A673 (cell line): ENCODE measurements around the gene PABPC5. TPM values are rescaled to one million over a fixed set of nuclear protein-coding genes. Genes with fewer than 3 reads are reported as not detected.

Source experiments
- Bru-seq: library from RNA; stranded (reverse); fragments of 400-500 nt; gene quantifications from one replicate; lab custom pipeline; 2021; lab: Mats Ljungman, UMichigan
- BruChase-seq, 2 experiments: library from RNA; stranded (reverse); fragments of 400-500 nt; gene quantifications; one replicate each; lab custom pipeline; 2021; lab: Mats Ljungman, UMichigan
- BruUV-seq: library from RNA; stranded (reverse); fragments of 400-500 nt; replicated peaks from 2 replicates; lab custom pipeline; 2021; lab: Mats Ljungman, UMichigan
- CTCF ChIA-PET: fragments of 300-600 bp; sonication (Branson Sonifier 250); formaldehyde crosslinking; loops from one replicate; lab custom pipeline; 2022; ENCODE audit warnings: antibody characterized with exemption; lab: Charles Lee
- POLR2A ChIA-PET: fragments of 300-600 bp; sonication (Branson Sonifier 250); formaldehyde crosslinking; loops from one replicate; lab custom pipeline; 2022; ENCODE audit warnings: antibody characterized with exemption; ENCODE audit not compliant: low non-redundant PET; lab: Charles Lee
- DNase-seq: peaks from one replicate; pipeline ENCODE4 v3.0.0-alpha.2; 2015; ENCODE audit warnings: low spot score
- H3K27ac ChIP-seq: fragments of 200-600 bp; sonication (generic); 2 replicates; pipeline ENCODE4 v1.5.1; 2016; ENCODE audit warnings: mixed run types, low read depth, mild to moderate bottlenecking, mixed read lengths, antibody characterized with exemption, low read length; ENCODE audit not compliant: poor library complexity, severe bottlenecking
- H3K27me3 ChIP-seq: fragments of 200-600 bp; sonication (generic); replicated peaks from 2 replicates; pipeline ENCODE4 v1.6.1; 2017; ENCODE audit warnings: mixed run types, low read depth, mild to moderate bottlenecking, mixed read lengths, antibody characterized with exemption, low read length; ENCODE audit not compliant: insufficient read depth, poor library complexity
- H3K36me3 ChIP-seq: fragments of 200-600 bp; sonication (generic); 2 replicates; pipeline ENCODE4 v1.6.1; 2016; ENCODE audit warnings: mixed run types, mild to moderate bottlenecking, mixed read lengths, antibody characterized with exemption, low read length; ENCODE audit not compliant: insufficient read depth, poor library complexity, severe bottlenecking
- H3K4me1 ChIP-seq: fragments of 200-600 bp; sonication (generic); 2 replicates; pipeline ENCODE4 v1.6.1; 2017; ENCODE audit warnings: mixed run types, mild to moderate bottlenecking, mixed read lengths, antibody characterized with exemption, low read length; ENCODE audit not compliant: insufficient read depth, poor library complexity, severe bottlenecking
- H3K4me3 ChIP-seq: fragments of 200-600 bp; sonication (generic); 2 replicates; pipeline ENCODE4 v1.5.1; 2016; ENCODE audit warnings: low read depth, mixed run types, mild to moderate bottlenecking, mixed read lengths, low read length; ENCODE audit not compliant: poor library complexity, severe bottlenecking
- H3K9me3 ChIP-seq: fragments of 200-600 bp; sonication (generic); 2 replicates; pipeline ENCODE4 v1.6.1; 2016; ENCODE audit warnings: mixed run types, low read depth, mild to moderate bottlenecking, mixed read lengths, antibody characterized with exemption, low read length; ENCODE audit not compliant: poor library complexity, severe bottlenecking
- EZH2 ChIP-seq: fragments of 200-600 bp; sonication (generic); IDR thresholded peaks from 2 replicates; pipeline ENCODE4 v1.6.1; 2017; ENCODE audit warnings: borderline replicate concordance, low read depth, mild to moderate bottlenecking, mixed read lengths, antibody characterized with exemption, low read length; ENCODE audit not compliant: poor library complexity, severe bottlenecking
- intact Hi-C: fragments of 100-400 bp; cut with micrococcal nuclease; formaldehyde crosslinking; loops from one replicate; pipeline ENCODE4 v1.10.0; 2022; ENCODE audit not compliant: unreplicated experiment
- long read RNA-seq: library from polyadenylated mRNA; stranded (forward); transcript quantifications from one replicate; pipeline ENCODE4 v2.0.0, GENCODE V29; 2022
- total RNA-seq: library from RNA; stranded (reverse); gene quantifications from 2 replicates; pipeline ENCODE4 v1.2.3, GENCODE V29; 2021
- TF ChIP-seq, protein P1 (sequence below): fragments of 300-800, 200-600 bp; sonication (generic); conservative IDR thresholded peaks from 2 replicates; pipeline ENCODE4 v1.5.1; 2017; ENCODE audit warnings: low read depth, mild to moderate bottlenecking, antibody characterized with exemption, low read length, moderate library complexity, mixed read lengths

The PABPC5 gene
- not detected in 2 replicates for total RNA-seq
- Bru-seq, nascent RNA = not detected
- not detected for BruChase-seq, experiment 1, labeled RNA remaining after a 2-hour chase
- percentile 13 among the genes with signal in this experiment for BruChase-seq, experiment 2, labeled RNA remaining after a 6-hour chase
- long read RNA-seq = 0 reads

DNA sequence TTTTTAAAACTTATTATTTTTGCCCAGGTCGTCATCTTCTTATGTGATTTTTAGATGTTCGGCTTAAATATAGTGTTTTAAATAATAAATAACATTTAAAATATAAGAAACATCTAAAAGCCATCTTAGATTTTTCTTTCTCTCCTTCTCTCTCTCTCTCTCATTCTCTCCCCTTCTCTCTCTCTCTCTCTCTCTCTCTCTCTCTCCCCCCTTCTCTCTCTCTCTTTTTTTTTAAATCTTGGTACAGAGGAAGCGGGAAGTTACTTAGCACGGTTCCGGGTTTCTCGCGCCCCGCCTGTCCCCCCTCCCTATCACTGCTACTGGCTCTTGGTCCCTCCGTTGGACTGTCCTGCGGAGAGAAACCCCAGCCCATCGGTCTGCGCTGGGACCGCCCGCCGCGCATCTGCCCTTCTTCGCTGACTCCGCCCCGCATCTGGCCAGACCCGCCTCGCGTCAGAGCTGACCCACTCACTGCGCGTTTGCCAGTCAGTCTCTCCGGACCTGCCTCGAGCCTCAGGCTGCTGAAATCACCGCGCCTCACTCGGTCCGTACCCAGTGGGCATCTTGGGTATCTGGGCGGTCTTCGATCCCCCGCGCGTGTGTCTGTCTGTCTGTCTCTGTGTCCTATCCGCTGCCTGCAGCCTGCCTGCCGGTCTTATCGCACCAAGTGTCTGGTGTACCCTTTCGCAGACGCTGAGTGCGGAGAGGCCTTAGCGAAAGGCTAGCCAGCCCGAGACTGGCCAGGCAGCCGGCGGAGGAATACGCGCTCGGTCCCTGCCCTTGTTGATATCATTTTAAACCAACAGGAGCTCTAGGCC lies at the start of gene PABPC5:
PABPC5 (plus strand) TSS at position 489 of the 818 bp plus-strand sequence. CDS start 739 bp downstream, outside the sequence.
- intact Hi-C loops = loop anchor here (10.0 kb wide), 1 partner anchor 60 kb away; no protein-coding TSS in a partner anchor
- peak within 1 kb of the TSS; percentile 33 for H3K4me3 ChIP-seq
- H3K27ac ChIP-seq = no peak within 1 kb of the TSS
- DNase-seq = peak; percentile 3
- H3K27me3 ChIP-seq = peaks cover 20% of the 10 kb centered on the region
- H3K9me3 ChIP-seq = no peaks in the 10 kb centered on the region
- no TSS peak for BruUV-seq
- no peak for TF ChIP-seq EZH2
- TF ChIP-seq, protein P1, sequence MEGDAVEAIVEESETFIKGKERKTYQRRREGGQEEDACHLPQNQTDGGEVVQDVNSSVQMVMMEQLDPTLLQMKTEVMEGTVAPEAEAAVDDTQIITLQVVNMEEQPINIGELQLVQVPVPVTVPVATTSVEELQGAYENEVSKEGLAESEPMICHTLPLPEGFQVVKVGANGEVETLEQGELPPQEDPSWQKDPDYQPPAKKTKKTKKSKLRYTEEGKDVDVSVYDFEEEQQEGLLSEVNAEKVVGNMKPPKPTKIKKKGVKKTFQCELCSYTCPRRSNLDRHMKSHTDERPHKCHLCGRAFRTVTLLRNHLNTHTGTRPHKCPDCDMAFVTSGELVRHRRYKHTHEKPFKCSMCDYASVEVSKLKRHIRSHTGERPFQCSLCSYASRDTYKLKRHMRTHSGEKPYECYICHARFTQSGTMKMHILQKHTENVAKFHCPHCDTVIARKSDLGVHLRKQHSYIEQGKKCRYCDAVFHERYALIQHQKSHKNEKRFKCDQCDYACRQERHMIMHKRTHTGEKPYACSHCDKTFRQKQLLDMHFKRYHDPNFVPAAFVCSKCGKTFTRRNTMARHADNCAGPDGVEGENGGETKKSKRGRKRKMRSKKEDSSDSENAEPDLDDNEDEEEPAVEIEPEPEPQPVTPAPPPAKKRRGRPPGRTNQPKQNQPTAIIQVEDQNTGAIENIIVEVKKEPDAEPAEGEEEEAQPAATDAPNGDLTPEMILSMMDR = no peak
- POLR2A ChIA-PET = no interaction called here
- CTCF ChIA-PET = no interaction called here
- H3K36me3 ChIP-seq = no peaks in the 10 kb centered on the region
- H3K4me1 ChIP-seq = no peaks in the 10 kb centered on the region

DNA sequence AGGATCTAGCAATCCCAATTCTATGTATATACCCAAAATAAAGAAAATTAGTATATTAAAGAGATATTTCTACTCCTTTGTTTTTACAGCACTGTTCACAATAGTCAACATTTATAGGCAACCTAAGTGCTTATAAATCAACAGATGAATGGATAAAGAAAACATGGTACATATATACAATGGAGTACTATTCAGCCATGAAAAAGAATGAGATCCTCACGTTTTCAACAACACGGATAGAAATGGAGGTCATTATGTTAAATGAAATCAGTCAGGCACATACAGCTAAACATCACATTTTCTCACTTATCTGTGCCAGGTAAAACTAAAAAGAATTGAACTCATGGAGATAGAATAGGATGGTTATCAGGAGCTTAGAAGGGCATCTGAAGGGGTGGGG lies 45.6 kb upstream of the PABPC5 start:
- no peaks in the 10 kb centered on the region for H3K9me3 ChIP-seq
- no peak overlapping the region for H3K4me3 ChIP-seq
- ChIA-PET POLR2A (no interaction called here), CTCF (no interaction called here)
- H3K36me3 ChIP-seq = no peaks in the 10 kb centered on the region
- no TSS peak for BruUV-seq
- no peaks in the 10 kb centered on the region for H3K4me1 ChIP-seq
- no peak overlapping the region for H3K27ac ChIP-seq
- TF ChIP-seq, protein P1 = no peak
- no peak for TF ChIP-seq EZH2
- no peaks in the 10 kb centered on the region for H3K27me3 ChIP-seq
- no peak for DNase-seq
- intact Hi-C loops = no loop called here

DNA sequence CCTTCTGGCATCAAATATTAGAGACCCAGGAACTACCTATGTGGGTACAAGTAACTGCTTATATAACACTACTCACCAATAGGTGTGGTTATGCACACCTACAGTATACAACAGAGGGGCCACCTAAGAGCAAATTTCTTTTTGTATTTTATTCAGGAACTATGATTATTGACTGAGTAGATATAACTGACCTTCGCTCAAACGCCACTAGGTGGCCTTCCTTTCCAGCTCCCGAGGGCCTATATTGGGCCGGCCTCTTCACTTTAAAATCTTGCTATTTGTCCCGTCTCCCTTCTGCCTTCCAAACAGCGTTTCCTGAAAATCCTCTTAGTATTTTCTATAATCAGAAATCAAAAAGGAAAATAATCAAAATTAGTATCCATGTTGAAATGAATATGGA lies 19.9 kb upstream of the PABPC5 start:
- no peak for TF ChIP-seq EZH2
- TF ChIP-seq, protein P1 = peak; percentile 67
- intact Hi-C loops = no loop called here
- no peak overlapping the region for H3K27ac ChIP-seq
- no peaks in the 10 kb centered on the region for H3K27me3 ChIP-seq
- H3K9me3 ChIP-seq = no peaks in the 10 kb centered on the region
- no peak overlapping the region for H3K4me3 ChIP-seq
- ChIA-PET POLR2A (no interaction called here), CTCF (interaction anchor here (0.6 kb wide), 1 partner anchor 62 kb away, joined by 3 read pairs; no protein-coding TSS in a partner anchor)
- no peaks in the 10 kb centered on the region for H3K36me3 ChIP-seq
- peak; percentile 28 for DNase-seq
- no peaks in the 10 kb centered on the region for H3K4me1 ChIP-seq
- BruUV-seq = no TSS peak
